ENCODE measurements around the gene RAPGEF3. TPM values are rescaled to one million over a fixed set of nuclear protein-coding genes. Genes with fewer than 3 reads are reported as not detected.
A peak's percentile ranks its signal among the peaks of the same experiment; 100 is the strongest.

RAPGEF3 gene
- total and polyA plus RNA-seq, 9 of the 15 experiments (the other 6 are each of a cell fraction or from before 2014, with no cell fraction given), result 0.03 to 0.78 (median 0.37) TPM; not detected in 1

DNA sequence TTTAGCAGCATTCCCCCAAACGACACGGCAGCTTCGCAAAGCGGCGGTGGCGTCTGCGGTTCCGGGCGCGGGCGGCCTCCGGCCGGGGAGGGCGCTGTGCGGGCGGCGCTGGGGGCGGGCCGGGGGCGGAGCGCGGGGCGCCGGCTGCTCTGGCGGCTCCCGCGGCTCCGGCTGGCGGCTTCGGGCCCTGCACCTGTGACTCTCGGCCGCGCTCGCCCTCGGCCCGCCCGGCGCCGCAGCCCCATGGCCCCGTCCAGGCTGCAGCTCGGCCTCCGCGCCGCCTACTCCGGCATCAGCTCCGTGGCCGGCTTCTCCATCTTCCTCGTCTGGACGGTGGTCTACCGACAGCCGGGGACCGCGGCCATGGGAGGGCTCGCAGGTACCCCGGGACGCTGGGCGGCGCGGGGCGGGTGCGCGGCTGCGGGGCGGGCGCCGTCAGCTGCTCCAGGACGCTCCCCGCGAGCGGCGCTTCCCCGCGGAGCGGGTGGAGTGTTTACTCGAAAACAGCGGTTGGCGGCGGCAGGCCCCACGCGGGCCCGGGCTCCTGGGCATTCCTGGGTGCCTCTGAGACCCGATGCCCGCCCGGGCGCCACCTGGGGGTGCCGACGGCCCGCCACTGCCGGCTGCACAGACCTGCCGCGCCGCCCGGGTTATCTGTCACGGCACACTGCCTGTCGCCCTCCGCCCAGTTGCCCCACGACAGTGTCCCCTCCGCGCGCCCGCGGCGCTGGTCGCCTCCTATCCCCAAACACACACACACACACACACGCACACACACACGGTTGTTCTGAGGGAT lies 14.6 kb upstream of the RAPGEF3 start, which contains the start of gene SLC48A1 (continued):
- TF ChIP-seq YY1 (IDR thresholded peaks at IDR 0.05; ENCODE audit: borderline replicate concordance in 1 of 3, control insufficient read depth in 1 of 3, extremely low read depth in 1 of 3, insufficient read depth in 3 of 3, insufficient read length in 1 of 3, insufficient replicate concordance in 2 of 3, low read depth in 1 of 3, low read length in 2 of 3), result peak in 1 of 3 experiments; percentile 42
- TF ChIP-seq, protein P1, sequence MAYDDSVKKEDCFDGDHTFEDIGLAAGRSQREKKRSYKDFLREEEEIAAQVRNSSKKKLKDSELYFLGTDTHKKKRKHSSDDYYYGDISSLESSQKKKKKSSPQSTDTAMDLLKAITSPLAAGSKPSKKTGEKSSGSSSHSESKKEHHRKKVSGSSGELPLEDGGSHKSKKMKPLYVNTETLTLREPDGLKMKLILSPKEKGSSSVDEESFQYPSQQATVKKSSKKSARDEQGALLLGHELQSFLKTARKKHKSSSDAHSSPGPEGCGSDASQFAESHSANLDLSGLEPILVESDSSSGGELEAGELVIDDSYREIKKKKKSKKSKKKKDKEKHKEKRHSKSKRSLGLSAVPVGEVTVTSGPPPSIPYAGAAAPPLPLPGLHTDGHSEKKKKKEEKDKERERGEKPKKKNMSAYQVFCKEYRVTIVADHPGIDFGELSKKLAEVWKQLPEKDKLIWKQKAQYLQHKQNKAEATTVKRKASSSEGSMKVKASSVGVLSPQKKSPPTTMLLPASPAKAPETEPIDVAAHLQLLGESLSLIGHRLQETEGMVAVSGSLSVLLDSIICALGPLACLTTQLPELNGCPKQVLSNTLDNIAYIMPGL (CRISPR knock-in tag; IDR thresholded peaks at IDR 0.05), result 0 out of 2 replicates have a peak, but pooled peaks have one; percentile 42
- no peak for TF ChIP-seq DACH1 (IDR thresholded peaks at IDR 0.05; ENCODE audit: partially characterized antibody)
- peak; percentile 81 for TF ChIP-seq ELF1 (tag; IDR thresholded peaks at IDR 0.05)
- no peak for TF ChIP-seq SIN3A (IDR thresholded peaks at IDR 0.05; ENCODE audit: borderline replicate concordance in 2 of 2, control insufficient read depth in 1 of 2, low read depth in 2 of 2, low read length in 2 of 2)
- TF ChIP-seq ZNF507 (tag; conservative IDR thresholded peaks at IDR 0.05), result no peak
- peak; percentile 53; the same call in 1 of the 2 replicates for TF ChIP-seq ETV5 (CRISPR knock-in tag; IDR thresholded peaks at IDR 0.05; ENCODE audit: low read depth)
- TF ChIP-seq HMGN3 (IDR thresholded peaks at IDR 0.05; ENCODE audit: borderline replicate concordance, extremely low read depth, insufficient read length, low read depth, low read length), result no peak
- peak in 1 of 2 experiments; percentile 84; a peak in 2 of 4 replicates for TF ChIP-seq HDAC1 (IDR thresholded peaks at IDR 0.05)
- TF ChIP-seq GATAD2B (IDR thresholded peaks at IDR 0.05; ENCODE audit: borderline replicate concordance), result peak; percentile 82; the same call in 1 of the 2 replicates
- TF ChIP-seq, protein P2, sequence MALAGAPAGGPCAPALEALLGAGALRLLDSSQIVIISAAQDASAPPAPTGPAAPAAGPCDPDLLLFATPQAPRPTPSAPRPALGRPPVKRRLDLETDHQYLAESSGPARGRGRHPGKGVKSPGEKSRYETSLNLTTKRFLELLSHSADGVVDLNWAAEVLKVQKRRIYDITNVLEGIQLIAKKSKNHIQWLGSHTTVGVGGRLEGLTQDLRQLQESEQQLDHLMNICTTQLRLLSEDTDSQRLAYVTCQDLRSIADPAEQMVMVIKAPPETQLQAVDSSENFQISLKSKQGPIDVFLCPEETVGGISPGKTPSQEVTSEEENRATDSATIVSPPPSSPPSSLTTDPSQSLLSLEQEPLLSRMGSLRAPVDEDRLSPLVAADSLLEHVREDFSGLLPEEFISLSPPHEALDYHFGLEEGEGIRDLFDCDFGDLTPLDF (CRISPR knock-in tag; IDR thresholded peaks at IDR 0.05), result peak; percentile 38; the same call in 1 of the 2 replicates
- TF ChIP-seq, protein P3, sequence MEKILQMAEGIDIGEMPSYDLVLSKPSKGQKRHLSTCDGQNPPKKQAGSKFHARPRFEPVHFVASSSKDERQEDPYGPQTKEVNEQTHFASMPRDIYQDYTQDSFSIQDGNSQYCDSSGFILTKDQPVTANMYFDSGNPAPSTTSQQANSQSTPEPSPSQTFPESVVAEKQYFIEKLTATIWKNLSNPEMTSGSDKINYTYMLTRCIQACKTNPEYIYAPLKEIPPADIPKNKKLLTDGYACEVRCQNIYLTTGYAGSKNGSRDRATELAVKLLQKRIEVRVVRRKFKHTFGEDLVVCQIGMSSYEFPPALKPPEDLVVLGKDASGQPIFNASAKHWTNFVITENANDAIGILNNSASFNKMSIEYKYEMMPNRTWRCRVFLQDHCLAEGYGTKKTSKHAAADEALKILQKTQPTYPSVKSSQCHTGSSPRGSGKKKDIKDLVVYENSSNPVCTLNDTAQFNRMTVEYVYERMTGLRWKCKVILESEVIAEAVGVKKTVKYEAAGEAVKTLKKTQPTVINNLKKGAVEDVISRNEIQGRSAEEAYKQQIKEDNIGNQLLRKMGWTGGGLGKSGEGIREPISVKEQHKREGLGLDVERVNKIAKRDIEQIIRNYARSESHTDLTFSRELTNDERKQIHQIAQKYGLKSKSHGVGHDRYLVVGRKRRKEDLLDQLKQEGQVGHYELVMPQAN (IDR thresholded peaks at IDR 0.05; ENCODE audit: borderline replicate concordance), result peak; percentile 75; the same call in 1 of the 2 replicates
- TF ChIP-seq SRSF9 (IDR thresholded peaks at IDR 0.05; ENCODE audit: borderline replicate concordance, low read depth, low read length), result no peak
- 0 out of 2 replicates have a peak, but pooled peaks have one; percentile 45 for TF ChIP-seq ERF (CRISPR knock-in tag; IDR thresholded peaks at IDR 0.05)
- no peak for TF ChIP-seq SETDB1 (IDR thresholded peaks at IDR 0.05; ENCODE audit: low read length)
- TF ChIP-seq KDM5B (IDR thresholded peaks at IDR 0.05; ENCODE audit: insufficient replicate concordance, low read depth, low read length), result peak; percentile 62
